ENCODE measurements around the gene MS4A14.

Gene MS4A14, protein sequence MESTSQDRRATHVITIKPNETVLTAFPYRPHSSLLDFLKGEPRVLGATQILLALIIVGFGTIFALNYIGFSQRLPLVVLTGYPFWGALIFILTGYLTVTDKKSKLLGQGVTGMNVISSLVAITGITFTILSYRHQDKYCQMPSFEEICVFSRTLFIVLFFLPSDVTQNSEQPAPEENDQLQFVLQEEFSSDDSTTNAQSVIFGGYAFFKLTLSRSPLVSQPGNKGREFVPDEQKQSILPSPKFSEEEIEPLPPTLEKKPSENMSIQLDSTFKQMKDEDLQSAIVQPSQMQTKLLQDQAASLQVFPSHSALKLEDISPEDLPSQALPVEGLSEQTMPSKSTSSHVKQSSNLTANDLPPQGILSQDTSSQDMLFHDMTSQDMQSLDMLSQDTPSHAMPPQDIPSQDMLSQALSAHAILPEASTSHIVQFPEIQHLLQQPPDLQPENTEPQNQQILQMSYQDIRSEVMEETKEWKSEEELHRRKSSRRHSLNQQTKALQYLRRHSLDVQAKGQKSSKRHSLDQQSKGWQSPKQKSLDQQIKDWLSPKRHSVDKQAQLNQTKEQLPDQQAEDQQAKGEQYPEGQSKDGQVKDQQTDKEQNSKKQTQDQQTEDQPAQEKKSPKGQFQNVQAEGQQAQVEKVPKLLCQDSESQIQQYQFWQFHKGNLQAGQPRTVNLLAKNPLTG

DNA sequence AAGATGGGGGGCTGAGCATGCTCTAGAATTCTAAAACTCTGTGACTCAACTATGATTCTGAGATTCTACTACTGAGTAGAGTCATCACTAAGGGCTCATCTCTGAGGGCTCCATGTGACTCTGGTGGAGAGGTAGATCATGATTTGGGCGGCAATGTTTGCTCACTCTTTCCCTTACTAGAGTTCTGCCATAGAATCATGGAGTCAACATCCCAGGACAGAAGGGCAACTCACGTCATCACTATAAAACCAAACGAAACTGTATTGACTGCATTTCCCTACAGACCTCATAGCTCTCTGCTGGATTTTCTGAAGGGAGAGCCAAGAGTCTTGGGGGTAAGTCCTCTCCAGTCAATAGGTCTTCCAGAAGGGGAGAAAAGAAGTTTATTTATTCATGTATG lies at the start of gene MS4A14:
TSS of gene MS4A14 (plus strand) at position 78 of the 400 bp plus-strand sequence. CDS start at position 198, 120 bp downstream.
- TF ChIP-seq POLR2A (IDR thresholded peaks at IDR 0.05; ENCODE audit: extremely low read depth, insufficient read length), result no peak
- TF ChIP-seq MYC (IDR thresholded peaks at IDR 0.05; ENCODE audit: low read depth, low read length), result no peak
- TF ChIP-seq, protein P1, sequence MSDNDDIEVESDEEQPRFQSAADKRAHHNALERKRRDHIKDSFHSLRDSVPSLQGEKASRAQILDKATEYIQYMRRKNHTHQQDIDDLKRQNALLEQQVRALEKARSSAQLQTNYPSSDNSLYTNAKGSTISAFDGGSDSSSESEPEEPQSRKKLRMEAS (IDR thresholded peaks at IDR 0.05; ENCODE audit: low read depth, low read length), result no peak
- TF ChIP-seq, protein P2, sequence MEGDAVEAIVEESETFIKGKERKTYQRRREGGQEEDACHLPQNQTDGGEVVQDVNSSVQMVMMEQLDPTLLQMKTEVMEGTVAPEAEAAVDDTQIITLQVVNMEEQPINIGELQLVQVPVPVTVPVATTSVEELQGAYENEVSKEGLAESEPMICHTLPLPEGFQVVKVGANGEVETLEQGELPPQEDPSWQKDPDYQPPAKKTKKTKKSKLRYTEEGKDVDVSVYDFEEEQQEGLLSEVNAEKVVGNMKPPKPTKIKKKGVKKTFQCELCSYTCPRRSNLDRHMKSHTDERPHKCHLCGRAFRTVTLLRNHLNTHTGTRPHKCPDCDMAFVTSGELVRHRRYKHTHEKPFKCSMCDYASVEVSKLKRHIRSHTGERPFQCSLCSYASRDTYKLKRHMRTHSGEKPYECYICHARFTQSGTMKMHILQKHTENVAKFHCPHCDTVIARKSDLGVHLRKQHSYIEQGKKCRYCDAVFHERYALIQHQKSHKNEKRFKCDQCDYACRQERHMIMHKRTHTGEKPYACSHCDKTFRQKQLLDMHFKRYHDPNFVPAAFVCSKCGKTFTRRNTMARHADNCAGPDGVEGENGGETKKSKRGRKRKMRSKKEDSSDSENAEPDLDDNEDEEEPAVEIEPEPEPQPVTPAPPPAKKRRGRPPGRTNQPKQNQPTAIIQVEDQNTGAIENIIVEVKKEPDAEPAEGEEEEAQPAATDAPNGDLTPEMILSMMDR (IDR thresholded peaks at IDR 0.05; ENCODE audit: low read depth, low read length), result no peak
- no peak for DNase-seq (ENCODE audit: low read depth)
- no peak within 1 kb of the TSS for H3K4me3 ChIP-seq (ENCODE audit: low read depth, low read length)

DNA sequence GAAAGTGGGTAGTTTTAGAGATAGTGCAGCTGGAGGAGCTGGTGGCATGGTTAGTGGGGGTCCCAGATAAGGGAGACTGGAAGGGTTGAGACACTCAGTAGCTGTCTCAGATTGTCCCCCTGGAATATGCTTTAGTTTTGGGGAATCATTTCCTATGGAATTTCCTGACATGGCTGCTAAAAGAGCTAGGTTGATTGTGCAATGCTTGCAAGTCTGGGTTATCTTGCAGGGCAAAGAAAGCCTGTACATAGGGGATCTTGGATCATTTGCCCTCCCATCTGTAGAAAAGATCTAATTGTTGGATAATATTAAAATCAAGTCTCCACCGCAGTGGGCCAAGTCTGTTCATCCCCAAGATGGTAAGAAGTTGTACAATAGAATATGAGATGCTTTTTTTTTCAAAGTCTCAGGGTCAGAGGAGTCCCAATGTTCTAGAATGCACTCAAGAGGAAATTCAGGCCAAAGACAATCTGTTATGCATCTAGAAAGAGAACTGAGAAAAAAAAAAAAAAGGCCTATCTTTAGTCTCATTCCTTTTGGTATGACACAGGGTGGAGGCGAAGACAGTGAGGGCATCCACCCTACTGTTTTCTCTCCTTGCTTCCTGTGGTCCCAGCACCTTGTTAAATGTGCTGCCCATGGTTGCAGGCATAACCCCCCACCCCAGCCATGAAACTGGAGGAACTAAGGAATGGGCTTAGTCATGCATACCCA lies 49.0 kb upstream of the MS4A14 start:
- TF ChIP-seq, protein P2 (IDR thresholded peaks at IDR 0.05; ENCODE audit: low read depth, low read length), result no peak
- TF ChIP-seq, protein P1 (IDR thresholded peaks at IDR 0.05; ENCODE audit: low read depth, low read length), result no peak
- DNase-seq (ENCODE audit: low read depth), result no peak
- H3K4me3 ChIP-seq (ENCODE audit: low read depth, low read length), result no peak overlapping the region

DNA sequence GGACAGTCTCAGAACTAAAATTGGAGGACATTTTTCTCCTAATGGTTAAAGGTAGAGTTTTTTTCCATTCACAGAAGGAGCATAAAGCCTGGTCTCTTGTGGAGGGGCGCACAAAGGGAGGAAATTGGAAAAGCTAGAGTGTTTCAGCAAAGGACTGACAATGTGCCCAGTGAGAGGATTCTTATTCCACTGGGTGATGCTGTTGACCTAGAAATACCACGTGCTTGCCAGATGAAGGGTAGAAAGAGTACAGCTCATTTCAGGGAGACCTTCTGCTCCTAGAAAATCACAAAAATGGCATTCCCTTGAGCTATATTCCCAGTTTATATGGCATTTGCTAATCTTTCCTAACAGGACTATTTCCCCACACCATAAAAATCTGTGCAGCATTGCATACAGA lies 48.1 kb upstream of the MS4A14 start:
- DNase-seq (ENCODE audit: low read depth), result no peak
- TF ChIP-seq MYC (IDR thresholded peaks at IDR 0.05; ENCODE audit: low read depth, low read length) (no peak), POLR2A (IDR thresholded peaks at IDR 0.05; ENCODE audit: extremely low read depth, insufficient read length) (no peak)
- TF ChIP-seq, protein P2 (IDR thresholded peaks at IDR 0.05; ENCODE audit: low read depth, low read length), result peak; percentile 11
- TF ChIP-seq, protein P1 (IDR thresholded peaks at IDR 0.05; ENCODE audit: low read depth, low read length), result peak; percentile 77
- no peak overlapping the region for H3K4me3 ChIP-seq (ENCODE audit: low read depth, low read length)

DNA sequence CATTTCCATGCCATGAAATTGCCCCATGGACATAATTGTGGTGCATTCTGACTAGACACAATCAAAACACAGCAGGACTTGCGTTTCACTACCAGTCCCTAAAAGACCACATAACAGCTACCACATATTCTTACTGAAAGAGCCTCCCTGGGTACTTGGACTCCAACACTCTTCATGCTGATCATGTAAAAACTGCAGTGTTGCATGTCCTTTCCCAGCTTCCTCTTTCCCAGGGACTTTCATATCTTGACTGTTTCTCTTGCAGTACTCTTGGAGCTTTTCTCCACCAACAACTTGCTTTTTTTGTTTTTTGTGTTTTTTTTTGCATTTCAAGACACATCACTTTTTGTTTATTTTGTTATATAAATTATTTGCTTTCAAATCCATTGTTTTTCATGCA lies 46.3 kb upstream of the MS4A14 start:
- TF ChIP-seq MYC (IDR thresholded peaks at IDR 0.05; ENCODE audit: low read depth, low read length) (no peak), POLR2A (IDR thresholded peaks at IDR 0.05; ENCODE audit: extremely low read depth, insufficient read length) (no peak)
- TF ChIP-seq, protein P1 (IDR thresholded peaks at IDR 0.05; ENCODE audit: low read depth, low read length), result no peak
- TF ChIP-seq, protein P2 (IDR thresholded peaks at IDR 0.05; ENCODE audit: low read depth, low read length), result no peak
- H3K4me3 ChIP-seq (ENCODE audit: low read depth, low read length), result no peak overlapping the region
- peak; percentile 36 for DNase-seq (ENCODE audit: low read depth)

DNA sequence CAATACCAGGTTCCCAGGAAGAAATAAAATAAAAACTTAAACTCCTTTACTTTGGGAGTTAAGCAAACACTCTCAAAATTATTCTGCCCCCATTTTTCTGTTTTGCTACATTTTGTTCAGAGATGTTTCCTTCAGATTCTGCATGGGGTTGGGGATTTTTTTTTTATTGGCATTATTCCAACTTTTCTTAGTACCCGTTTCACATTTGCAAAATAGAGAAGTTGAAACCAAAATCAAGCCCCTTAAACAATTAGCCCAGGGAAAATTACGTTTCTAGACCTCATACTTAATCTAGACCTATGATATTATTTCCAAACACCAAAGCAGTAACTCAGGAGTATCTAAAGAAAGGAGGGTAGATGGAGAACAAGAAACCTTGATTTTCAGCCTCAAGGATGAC lies 38.5 kb upstream of the MS4A14 start:
- no peak for DNase-seq (ENCODE audit: low read depth)
- TF ChIP-seq, protein P2 (IDR thresholded peaks at IDR 0.05; ENCODE audit: low read depth, low read length), result no peak
- no peak for TF ChIP-seq MYC (IDR thresholded peaks at IDR 0.05; ENCODE audit: low read depth, low read length)
- TF ChIP-seq POLR2A (IDR thresholded peaks at IDR 0.05; ENCODE audit: extremely low read depth, insufficient read length), result no peak
- TF ChIP-seq, protein P1 (IDR thresholded peaks at IDR 0.05; ENCODE audit: low read depth, low read length), result no peak
- H3K4me3 ChIP-seq (ENCODE audit: low read depth, low read length), result no peak overlapping the region
